IMR-90 (cell line): ENCODE measurements around the gene HMGA1. TPM values are rescaled to one million over a fixed set of nuclear protein-coding genes. Genes with fewer than 3 reads are reported as not detected.

Experiments used
- ATAC-seq: fragments of 200-7000 bp; cut with Tn5 transposase; 2 replicates; pipeline ENCODE4 v1.9.1; 2020; ENCODE audit warnings: low read depth, mild to moderate bottlenecking, moderate library complexity
- BruUV-seq: library from RNA; stranded (reverse); fragments of 400-500 nt; replicated peaks from 2 replicates; lab custom pipeline; 2021; lab: Mats Ljungman, UMichigan
- CTCF ChIA-PET: fragments of 300-600 bp; formaldehyde crosslinking; extraction: SDS; loops from one replicate; lab custom pipeline; 2021; ENCODE audit warnings: antibody characterized with exemption; lab: Yijun Ruan, JAX
- POLR2A ChIA-PET: fragments of 300-600 bp; sonication (Branson Sonifier 250); formaldehyde crosslinking; loops from one replicate; lab custom pipeline; 2022; ENCODE audit warnings: antibody characterized with exemption; ENCODE audit not compliant: unreplicated experiment; lab: Charles Lee
- DNase-seq: peaks from one replicate; pipeline ENCODE4 v3.0.0; 2013
- H2AFZ ChIP-seq: replicated peaks from 2 replicates; pipeline ENCODE3; 2013; ENCODE audit warnings: low read length, mild to moderate bottlenecking; ENCODE audit not compliant: poor library complexity
- H2AK5ac ChIP-seq: 2 replicates; pipeline ENCODE4 v1.6.1; 2013; ENCODE audit warnings: low read depth, low read length, inconsistent platforms
- H2AK9ac ChIP-seq: replicated peaks from 2 replicates; pipeline ENCODE3; 2013; ENCODE audit warnings: mild to moderate bottlenecking, low read depth, low read length, moderate library complexity; ENCODE audit not compliant: poor library complexity
- H2BK120ac ChIP-seq: 2 replicates; pipeline ENCODE4 v1.6.1; 2013; ENCODE audit warnings: low read depth, low read length, inconsistent platforms
- H2BK15ac ChIP-seq: 3 replicates; pipeline ENCODE4 v1.6.1; 2013; ENCODE audit warnings: low read depth, low read length, inconsistent platforms
- H2BK20ac ChIP-seq: 2 replicates; pipeline ENCODE4 v1.6.1; 2013; ENCODE audit warnings: low read depth, mild to moderate bottlenecking, inconsistent platforms, low read length, moderate library complexity
- H2BK5ac ChIP-seq: 2 replicates; pipeline ENCODE4 v1.6.1; 2013; ENCODE audit warnings: mild to moderate bottlenecking, low read depth, low read length, inconsistent platforms; ENCODE audit not compliant: poor library complexity, severe bottlenecking
- H3K14ac ChIP-seq: replicated peaks from 2 replicates; pipeline ENCODE4 v1.6.1; 2013; ENCODE audit warnings: low read depth, low read length, inconsistent platforms
- H3K18ac ChIP-seq: 2 replicates; pipeline ENCODE4 v1.6.1; 2013; ENCODE audit warnings: low read depth, low read length, control low read depth
- H3K23ac ChIP-seq: 2 replicates; pipeline ENCODE4 v1.6.1; 2013; ENCODE audit warnings: low read depth, low read length, inconsistent platforms
- H3K27ac ChIP-seq: 2 replicates; pipeline ENCODE4 v1.5.1; 2013; ENCODE audit warnings: mild to moderate bottlenecking, control low read depth, low read length; ENCODE audit not compliant: insufficient read depth
- H3K27me3 ChIP-seq: 2 replicates; pipeline ENCODE4 v1.6.1; 2013; ENCODE audit warnings: low read length; ENCODE audit not compliant: control insufficient read depth, insufficient read depth
- H3K36me3 ChIP-seq: 2 replicates; pipeline ENCODE4 v1.6.1; 2013; ENCODE audit warnings: low read length, mixed read lengths; ENCODE audit not compliant: control insufficient read depth, insufficient read depth
- H3K4ac ChIP-seq: 2 replicates; pipeline ENCODE4 v1.6.1; 2013; ENCODE audit warnings: low read depth, low read length, inconsistent platforms
- H3K4me1 ChIP-seq: 2 replicates; pipeline ENCODE4 v1.6.1; 2013; ENCODE audit warnings: low read length, mixed read lengths; ENCODE audit not compliant: control insufficient read depth, insufficient read depth
- H3K4me2 ChIP-seq: 2 replicates; pipeline ENCODE4 v1.6.1; 2013; ENCODE audit warnings: low read depth, mild to moderate bottlenecking, control low read depth, low read length, moderate library complexity
- H3K4me3 ChIP-seq: 2 replicates; pipeline ENCODE4 v1.5.1; 2013; ENCODE audit warnings: low read depth, mild to moderate bottlenecking, control low read depth, low read length, moderate library complexity; ENCODE audit not compliant: insufficient read depth
- H3K56ac ChIP-seq: 2 replicates; pipeline ENCODE4 v1.6.1; 2013; ENCODE audit warnings: low read length, inconsistent platforms; ENCODE audit not compliant: insufficient read depth; ENCODE audit errors: extremely low read depth
- H3K79me1 ChIP-seq, 2 experiments: 2 replicates each; pipeline ENCODE4 v1.6.1; 2013; ENCODE audit warnings: low read length in 2 of 2, inconsistent platforms in 1 of 2, low read depth in 1 of 2
- H3K9ac ChIP-seq: 2 replicates; pipeline ENCODE4 v1.6.1; 2013; ENCODE audit warnings: low read depth, low read length, control low read depth
- H3K9me1 ChIP-seq: 2 replicates; pipeline ENCODE4 v1.6.1; 2013; ENCODE audit warnings: low read length, inconsistent platforms; ENCODE audit not compliant: insufficient read depth
- H3K9me3 ChIP-seq: 2 replicates; pipeline ENCODE4 v1.6.1; 2013; ENCODE audit warnings: low read length; ENCODE audit not compliant: control insufficient read depth, insufficient read depth
- H4K20me1 ChIP-seq: 2 replicates; pipeline ENCODE4 v1.6.1; 2013; ENCODE audit warnings: low read length, inconsistent platforms; ENCODE audit not compliant: insufficient read depth
- H4K5ac ChIP-seq: 2 replicates; pipeline ENCODE4 v1.6.1; 2013; ENCODE audit warnings: mild to moderate bottlenecking, low read depth, low read length, control low read depth
- H4K8ac ChIP-seq, 2 experiments: 2 replicates each; pipeline ENCODE4 v1.6.1; 2013; ENCODE audit warnings: low read depth in 2 of 2, low read length in 2 of 2, control low read depth in 1 of 2, inconsistent platforms in 1 of 2
- H4K91ac ChIP-seq: 2 replicates; pipeline ENCODE4 v1.6.1; 2013; ENCODE audit warnings: low read depth, low read length, inconsistent platforms; ENCODE audit not compliant: insufficient read depth
- CEBPB ChIP-seq: IDR thresholded peaks from 2 replicates; pipeline ENCODE4 v1.6.1; 2012; ENCODE audit warnings: low read depth, low read length, improper control_type of control experiment
- CHD1 ChIP-seq: IDR thresholded peaks from 2 replicates; pipeline ENCODE4 v1.6.1; 2012; ENCODE audit warnings: low read depth, low read length, improper control_type of control experiment
- CTCF ChIP-seq: conservative IDR thresholded peaks from 2 replicates; pipeline ENCODE4 v1.5.1; 2012; ENCODE audit warnings: mild to moderate bottlenecking, low read depth, low read length, improper control_type of control experiment
- MAFK ChIP-seq: IDR thresholded peaks from 2 replicates; pipeline ENCODE4 v1.6.1; 2012; ENCODE audit warnings: low read depth, low read length, improper control_type of control experiment
- MAZ ChIP-seq: IDR thresholded peaks from 2 replicates; pipeline ENCODE4 v1.6.1; 2012; ENCODE audit warnings: low read depth, mild to moderate bottlenecking, low read length, improper control_type of control experiment, moderate library complexity, borderline replicate concordance
- MXI1 ChIP-seq: IDR thresholded peaks from 2 replicates; pipeline ENCODE4 v1.6.1; 2012; ENCODE audit warnings: low read depth, mild to moderate bottlenecking, low read length, moderate library complexity, borderline replicate concordance
- NFE2L2 ChIP-seq: fragments of 150-350 bp; IDR thresholded peaks from 2 replicates; pipeline ENCODE4 v1.6.1; 2016; ENCODE audit warnings: low read depth, mild to moderate bottlenecking, low read length
- POLR2A ChIP-seq: IDR thresholded peaks from 2 replicates; pipeline ENCODE4 v1.6.1; 2012; ENCODE audit warnings: mild to moderate bottlenecking, low read depth, low read length
- RCOR1 ChIP-seq: IDR thresholded peaks from 2 replicates; pipeline ENCODE4 v1.6.1; 2012; ENCODE audit warnings: mild to moderate bottlenecking, low read length, improper control_type of control experiment; ENCODE audit not compliant: insufficient replicate concordance
- RFX5 ChIP-seq: IDR thresholded peaks from 2 replicates; pipeline ENCODE4 v1.8.0; 2012; ENCODE audit warnings: low read depth, mild to moderate bottlenecking, low read length, moderate library complexity
- SMC3 ChIP-seq: fragments of 150-350 bp; IDR thresholded peaks from 2 replicates; pipeline ENCODE4 v1.6.1; 2016; ENCODE audit warnings: low read depth, mild to moderate bottlenecking, antibody characterized with exemption, low read length, moderate library complexity
- WGBS, 2 experiments: methylation state at CpG; one replicate each; pipeline versions ENCODE4 v1.1.5 to v1.1.7; 2013; ENCODE audit warnings: missing lambda C conversion rate in 2 of 2; ENCODE audit not compliant: insufficient read length in 1 of 2; ENCODE audit errors: extremely low coverage in 2 of 2; 5-methylcytosine and 5-hydroxymethylcytosine counted together
- dilution Hi-C: fragments of 300-500 bp; cut with HindIII; formaldehyde crosslinking; loops from one replicate; pipeline ENCODE4 v1.14.3; 2018; ENCODE audit warnings: low sequenced_read_pairs; ENCODE audit not compliant: unreplicated experiment
- in situ Hi-C: fragments of 300-500 bp; cut with MboI; formaldehyde crosslinking; loops from 3 replicates; pipeline ENCODE4 v1.14.3; 2019; ENCODE audit warnings: low sequenced_read_pairs, inconsistent platforms, mixed read lengths
- intact Hi-C: fragments of 100-400 bp; cut with micrococcal nuclease; formaldehyde crosslinking; loops from 2 replicates; pipeline ENCODE4 v1.10.0; 2022
- polyA plus RNA-seq, 3 experiments: library from polyadenylated mRNA; depleted of rRNA; stranded (reverse); fragments of >200 nt; gene quantifications; 2 replicates each; pipeline ENCODE4 v1.2.3, GENCODE V29; 2012; ENCODE audit warnings: low replicate concordance in 1 of 3
- total RNA-seq: library from RNA; depleted of rRNA; stranded (reverse); fragments of >200 nt; gene quantifications from 2 replicates; pipeline ENCODE4 v1.2.3, GENCODE V29; 2012

HMGA1 gene
- total and polyA plus RNA-seq, 2 of the 4 experiments (the other 2 are of a cell fraction): 101 to 589 TPM

- H3K56ac ChIP-seq: no peak overlapping the region
- H3K14ac ChIP-seq: no peak overlapping the region
- dilution Hi-C loops: no loop called here
- no peak overlapping the region for H2AFZ ChIP-seq
- no peak overlapping the region for H4K5ac ChIP-seq
- no peak overlapping the region for H2BK5ac ChIP-seq
- H4K91ac ChIP-seq: no peak overlapping the region
- ATAC-seq (no peak), DNase-seq (no peak)
- in situ Hi-C loops: no loop called here
- TF ChIP-seq CTCF: no peak
- no peak for TF ChIP-seq CHD1
- TF ChIP-seq RFX5: no peak
- no peak for TF ChIP-seq MXI1
- no peak for TF ChIP-seq NFE2L2
- TF ChIP-seq CEBPB: no peak
- no peak for TF ChIP-seq SMC3
- TF ChIP-seq MAZ: no peak
- no peak for TF ChIP-seq RCOR1
- no peak for TF ChIP-seq MAFK
- TF ChIP-seq POLR2A: no peak
- no peaks in the 10 kb centered on the region for H3K36me3 ChIP-seq
- no peak overlapping the region for H2AK9ac ChIP-seq
- no peak overlapping the region for H3K4me2 ChIP-seq
- ChIA-PET POLR2A (no interaction called here), CTCF (no interaction called here)
- H3K4ac ChIP-seq: no peak overlapping the region
- no peak overlapping the region for H2BK15ac ChIP-seq
- H2AK5ac ChIP-seq: no peak overlapping the region
- no peaks in the 10 kb centered on the region for H4K20me1 ChIP-seq
- H3K79me1 ChIP-seq: peaks cover 0 to 7% of the 10 kb centered on the region in 2 experiments; a peak in 1 of 4 replicates
- no peak overlapping the region for H3K4me3 ChIP-seq
- H2BK20ac ChIP-seq: no peak overlapping the region; the same call in 1 of the 2 replicates
- no peak overlapping the region for H3K27ac ChIP-seq
- H4K8ac ChIP-seq: no peak overlapping the region
- no peaks in the 10 kb centered on the region for H3K27me3 ChIP-seq
- peaks cover 12% of the 10 kb centered on the region for H3K9me1 ChIP-seq
- no TSS peak for BruUV-seq
- no peak overlapping the region for H3K18ac ChIP-seq
- intact Hi-C loops: no loop called here
- H3K23ac ChIP-seq: no peak overlapping the region
- no CpG with 5 or more reads among the region's 2 CpGs for WGBS, 2 experiments
- no peak overlapping the region for H3K9ac ChIP-seq
- H3K4me1 ChIP-seq: peaks cover 6% of the 10 kb centered on the region
- H2BK120ac ChIP-seq: no peak overlapping the region
- H3K9me3 ChIP-seq: no peaks in the 10 kb centered on the region
Measured at GRCh38 chr6:34218691-34219090, 18.0 kb upstream of the HMGA1 start.
